IMR-90 (cell line): ENCODE data around the gene ANKRD11. TPM values are rescaled to one million over a fixed set of nuclear protein-coding genes. Genes with fewer than 3 reads are reported as not detected.

Source experiments
- ATAC-seq: fragments of 200-7000 bp; cut with Tn5 transposase; 2 replicates; pipeline ENCODE4 v1.9.1; 2020; ENCODE audit warnings: low read depth, mild to moderate bottlenecking, moderate library complexity
- BruUV-seq: library from RNA; stranded (reverse); fragments of 400-500 nt; replicated peaks from 2 replicates; lab custom pipeline; 2021; lab: Mats Ljungman, UMichigan
- CTCF ChIA-PET: fragments of 300-600 bp; formaldehyde crosslinking; extraction: SDS; loops from one replicate; lab custom pipeline; 2021; ENCODE audit warnings: antibody characterized with exemption; lab: Yijun Ruan, JAX
- POLR2A ChIA-PET: fragments of 300-600 bp; sonication (Branson Sonifier 250); formaldehyde crosslinking; loops from one replicate; lab custom pipeline; 2022; ENCODE audit warnings: antibody characterized with exemption; ENCODE audit not compliant: unreplicated experiment; lab: Charles Lee
- DNase-seq: peaks from one replicate; pipeline ENCODE4 v3.0.0; 2013
- H2AFZ ChIP-seq: replicated peaks from 2 replicates; pipeline ENCODE3; 2013; ENCODE audit warnings: low read length, mild to moderate bottlenecking; ENCODE audit not compliant: poor library complexity
- H2AK5ac ChIP-seq: 2 replicates; pipeline ENCODE4 v1.6.1; 2013; ENCODE audit warnings: low read depth, low read length, inconsistent platforms
- H2AK9ac ChIP-seq: replicated peaks from 2 replicates; pipeline ENCODE3; 2013; ENCODE audit warnings: mild to moderate bottlenecking, low read depth, low read length, moderate library complexity; ENCODE audit not compliant: poor library complexity
- H2BK120ac ChIP-seq: 2 replicates; pipeline ENCODE4 v1.6.1; 2013; ENCODE audit warnings: low read depth, low read length, inconsistent platforms
- H2BK15ac ChIP-seq: 3 replicates; pipeline ENCODE4 v1.6.1; 2013; ENCODE audit warnings: low read depth, low read length, inconsistent platforms
- H2BK20ac ChIP-seq: 2 replicates; pipeline ENCODE4 v1.6.1; 2013; ENCODE audit warnings: low read depth, mild to moderate bottlenecking, inconsistent platforms, low read length, moderate library complexity
- H2BK5ac ChIP-seq: 2 replicates; pipeline ENCODE4 v1.6.1; 2013; ENCODE audit warnings: mild to moderate bottlenecking, low read depth, low read length, inconsistent platforms; ENCODE audit not compliant: poor library complexity, severe bottlenecking
- H3K14ac ChIP-seq: replicated peaks from 2 replicates; pipeline ENCODE4 v1.6.1; 2013; ENCODE audit warnings: low read depth, low read length, inconsistent platforms
- H3K18ac ChIP-seq: 2 replicates; pipeline ENCODE4 v1.6.1; 2013; ENCODE audit warnings: low read depth, low read length, control low read depth
- H3K23ac ChIP-seq: 2 replicates; pipeline ENCODE4 v1.6.1; 2013; ENCODE audit warnings: low read depth, low read length, inconsistent platforms
- H3K27ac ChIP-seq: 2 replicates; pipeline ENCODE4 v1.5.1; 2013; ENCODE audit warnings: mild to moderate bottlenecking, control low read depth, low read length; ENCODE audit not compliant: insufficient read depth
- H3K27me3 ChIP-seq: 2 replicates; pipeline ENCODE4 v1.6.1; 2013; ENCODE audit warnings: low read length; ENCODE audit not compliant: control insufficient read depth, insufficient read depth
- H3K36me3 ChIP-seq: 2 replicates; pipeline ENCODE4 v1.6.1; 2013; ENCODE audit warnings: low read length, mixed read lengths; ENCODE audit not compliant: control insufficient read depth, insufficient read depth
- H3K4ac ChIP-seq: 2 replicates; pipeline ENCODE4 v1.6.1; 2013; ENCODE audit warnings: low read depth, low read length, inconsistent platforms
- H3K4me1 ChIP-seq: 2 replicates; pipeline ENCODE4 v1.6.1; 2013; ENCODE audit warnings: low read length, mixed read lengths; ENCODE audit not compliant: control insufficient read depth, insufficient read depth
- H3K4me2 ChIP-seq: 2 replicates; pipeline ENCODE4 v1.6.1; 2013; ENCODE audit warnings: low read depth, mild to moderate bottlenecking, control low read depth, low read length, moderate library complexity
- H3K4me3 ChIP-seq: 2 replicates; pipeline ENCODE4 v1.5.1; 2013; ENCODE audit warnings: low read depth, mild to moderate bottlenecking, control low read depth, low read length, moderate library complexity; ENCODE audit not compliant: insufficient read depth
- H3K56ac ChIP-seq: 2 replicates; pipeline ENCODE4 v1.6.1; 2013; ENCODE audit warnings: low read length, inconsistent platforms; ENCODE audit not compliant: insufficient read depth; ENCODE audit errors: extremely low read depth
- H3K79me1 ChIP-seq, 2 experiments: 2 replicates each; pipeline ENCODE4 v1.6.1; 2013; ENCODE audit warnings: low read length in 2 of 2, inconsistent platforms in 1 of 2, low read depth in 1 of 2
- H3K9ac ChIP-seq: 2 replicates; pipeline ENCODE4 v1.6.1; 2013; ENCODE audit warnings: low read depth, low read length, control low read depth
- H3K9me1 ChIP-seq: 2 replicates; pipeline ENCODE4 v1.6.1; 2013; ENCODE audit warnings: low read length, inconsistent platforms; ENCODE audit not compliant: insufficient read depth
- H3K9me3 ChIP-seq: 2 replicates; pipeline ENCODE4 v1.6.1; 2013; ENCODE audit warnings: low read length; ENCODE audit not compliant: control insufficient read depth, insufficient read depth
- H4K20me1 ChIP-seq: 2 replicates; pipeline ENCODE4 v1.6.1; 2013; ENCODE audit warnings: low read length, inconsistent platforms; ENCODE audit not compliant: insufficient read depth
- H4K5ac ChIP-seq: 2 replicates; pipeline ENCODE4 v1.6.1; 2013; ENCODE audit warnings: mild to moderate bottlenecking, low read depth, low read length, control low read depth
- H4K8ac ChIP-seq, 2 experiments: 2 replicates each; pipeline ENCODE4 v1.6.1; 2013; ENCODE audit warnings: low read depth in 2 of 2, low read length in 2 of 2, control low read depth in 1 of 2, inconsistent platforms in 1 of 2
- H4K91ac ChIP-seq: 2 replicates; pipeline ENCODE4 v1.6.1; 2013; ENCODE audit warnings: low read depth, low read length, inconsistent platforms; ENCODE audit not compliant: insufficient read depth
- BHLHE40 ChIP-seq: fragments of 150-350 bp; IDR thresholded peaks from 2 replicates; pipeline ENCODE4 v1.6.1; 2016; ENCODE audit warnings: mild to moderate bottlenecking, low read depth, low read length
- CHD1 ChIP-seq: IDR thresholded peaks from 2 replicates; pipeline ENCODE4 v1.6.1; 2012; ENCODE audit warnings: low read depth, low read length, improper control_type of control experiment
- CTCF ChIP-seq: conservative IDR thresholded peaks from 2 replicates; pipeline ENCODE4 v1.5.1; 2012; ENCODE audit warnings: mild to moderate bottlenecking, low read depth, low read length, improper control_type of control experiment
- FOS ChIP-seq: fragments of 150-350 bp; IDR thresholded peaks from 2 replicates; pipeline ENCODE4 v1.6.1; 2016; ENCODE audit warnings: low read depth, low read length
- MAFK ChIP-seq: IDR thresholded peaks from 2 replicates; pipeline ENCODE4 v1.6.1; 2012; ENCODE audit warnings: low read depth, low read length, improper control_type of control experiment
- MAZ ChIP-seq: IDR thresholded peaks from 2 replicates; pipeline ENCODE4 v1.6.1; 2012; ENCODE audit warnings: low read depth, mild to moderate bottlenecking, low read length, improper control_type of control experiment, moderate library complexity, borderline replicate concordance
- MXI1 ChIP-seq: IDR thresholded peaks from 2 replicates; pipeline ENCODE4 v1.6.1; 2012; ENCODE audit warnings: low read depth, mild to moderate bottlenecking, low read length, moderate library complexity, borderline replicate concordance
- POLR2A ChIP-seq: IDR thresholded peaks from 2 replicates; pipeline ENCODE4 v1.6.1; 2012; ENCODE audit warnings: mild to moderate bottlenecking, low read depth, low read length
- RAD21 ChIP-seq: IDR thresholded peaks from 2 replicates; pipeline ENCODE4 v1.6.1; 2012; ENCODE audit warnings: low read length, improper control_type of control experiment
- RFX5 ChIP-seq: IDR thresholded peaks from 2 replicates; pipeline ENCODE4 v1.8.0; 2012; ENCODE audit warnings: low read depth, mild to moderate bottlenecking, low read length, moderate library complexity
- SMC3 ChIP-seq: fragments of 150-350 bp; IDR thresholded peaks from 2 replicates; pipeline ENCODE4 v1.6.1; 2016; ENCODE audit warnings: low read depth, mild to moderate bottlenecking, antibody characterized with exemption, low read length, moderate library complexity
- USF2 ChIP-seq: fragments of 150-350 bp; IDR thresholded peaks from 2 replicates; pipeline ENCODE4 v1.6.1; 2017; ENCODE audit warnings: mild to moderate bottlenecking, antibody characterized with exemption, low read length, low read depth
- WGBS, 2 experiments: methylation state at CpG; one replicate each; pipeline versions ENCODE4 v1.1.5 to v1.1.7; 2013; ENCODE audit warnings: missing lambda C conversion rate in 2 of 2; ENCODE audit not compliant: insufficient read length in 1 of 2; ENCODE audit errors: extremely low coverage in 2 of 2; 5-methylcytosine and 5-hydroxymethylcytosine counted together
- dilution Hi-C: fragments of 300-500 bp; cut with HindIII; formaldehyde crosslinking; loops from one replicate; pipeline ENCODE4 v1.14.3; 2018; ENCODE audit warnings: low sequenced_read_pairs; ENCODE audit not compliant: unreplicated experiment
- in situ Hi-C: fragments of 300-500 bp; cut with MboI; formaldehyde crosslinking; loops from 3 replicates; pipeline ENCODE4 v1.14.3; 2019; ENCODE audit warnings: low sequenced_read_pairs, inconsistent platforms, mixed read lengths
- intact Hi-C: fragments of 100-400 bp; cut with micrococcal nuclease; formaldehyde crosslinking; loops from 2 replicates; pipeline ENCODE4 v1.10.0; 2022
- polyA plus RNA-seq, 3 experiments: library from polyadenylated mRNA; depleted of rRNA; stranded (reverse); fragments of >200 nt; gene quantifications; 2 replicates each; pipeline ENCODE4 v1.2.3, GENCODE V29; 2012; ENCODE audit warnings: low replicate concordance in 1 of 3
- total RNA-seq: library from RNA; depleted of rRNA; stranded (reverse); fragments of >200 nt; gene quantifications from 2 replicates; pipeline ENCODE4 v1.2.3, GENCODE V29; 2012
- TF ChIP-seq, protein P1 (sequence below): fragments of 150-350 bp; IDR thresholded peaks from 2 replicates; pipeline ENCODE4 v1.6.1; 2016; ENCODE audit warnings: low read depth, mild to moderate bottlenecking, low read length, moderate library complexity, borderline replicate concordance

The ANKRD11 gene
- total and polyA plus RNA-seq, 2 of the 4 experiments (the other 2 are of a cell fraction): 46.8 to 71.9 TPM

GRCh38 chr16:89241187-89242007 is 249.0 kb downstream of the ANKRD11 start:
- Histone ChIP-seq H3K4me3 (peak overlapping the region; percentile 73), H4K5ac (peak overlapping the region; percentile 89), H3K79me1 (peaks cover 5 to 14% of the 10 kb centered on the region in 2 experiments; a peak in 3 of 4 replicates), H3K36me3 (no peaks in the 10 kb centered on the region), H2BK120ac (peak overlapping the region; percentile 73), H3K56ac (peak overlapping the region; percentile 76), H3K23ac (peak overlapping the region; percentile 93; the same call in 1 of the 2 replicates), H3K9me1 (no peaks in the 10 kb centered on the region; the same call in 1 of the 2 replicates), H2BK15ac (no peak overlapping the region), H4K8ac (peak overlapping the region; percentile 48 to 97), H4K20me1 (no peaks in the 10 kb centered on the region), H3K9ac (peak overlapping the region; percentile 97), H2AK5ac (peak overlapping the region; percentile 73), H3K27ac (peak overlapping the region; percentile 96), H3K4ac (peak overlapping the region; percentile 97), H3K4me1 (0 out of 2 replicates have a peak, but pooled peaks cover 2% of the 10 kb centered on the region), H2BK5ac (peak overlapping the region; percentile 97), H3K4me2 (peak overlapping the region; percentile 81), H4K91ac (peak overlapping the region; percentile 84), H2BK20ac (no peak overlapping the region), H3K14ac (peak overlapping the region; percentile 94), H2AFZ (peak overlapping the region; percentile 94), H3K27me3 (no peaks in the 10 kb centered on the region), H2AK9ac (peak overlapping the region; percentile 86), H3K9me3 (no peaks in the 10 kb centered on the region), H3K18ac (peak overlapping the region; percentile 56)
- dilution Hi-C loops: no loop called here
- 1% methylated on average over 25 of the region's 39 CpGs; no CpG with 5 or more reads in 1 of the 2 experiments for WGBS, 2 experiments
- ChIA-PET CTCF (interaction anchor here (1.2 kb wide), 1 partner anchor 184 kb away, joined by 3 read pairs; no protein-coding TSS in a partner anchor), POLR2A (interaction anchor here (0.6 kb wide), 1 partner anchor 35 kb away, joined by 4 read pairs; no protein-coding TSS in a partner anchor)
- TSS peak; percentile 92 for BruUV-seq
- in situ Hi-C loops: no loop called here
- ATAC-seq: peak; percentile 67
- peak; percentile 82 for DNase-seq
- intact Hi-C loops: loop anchor here (2.0 kb wide), 1 partner anchor 267 kb away; the partner anchor contains the start of gene SPG7
- TF ChIP-seq MXI1 (no peak), SMC3 (no peak), USF2 (no peak), CHD1 (peak; percentile 86; the same call in 1 of the 2 replicates), BHLHE40 (0 out of 2 replicates have a peak, but pooled peaks have one; percentile 4), CTCF (no peak), POLR2A (peak; percentile 91), MAFK (no peak), FOS (no peak), MAZ (no peak), RFX5 (no peak), RAD21 (no peak)
- TF ChIP-seq, protein P1, sequence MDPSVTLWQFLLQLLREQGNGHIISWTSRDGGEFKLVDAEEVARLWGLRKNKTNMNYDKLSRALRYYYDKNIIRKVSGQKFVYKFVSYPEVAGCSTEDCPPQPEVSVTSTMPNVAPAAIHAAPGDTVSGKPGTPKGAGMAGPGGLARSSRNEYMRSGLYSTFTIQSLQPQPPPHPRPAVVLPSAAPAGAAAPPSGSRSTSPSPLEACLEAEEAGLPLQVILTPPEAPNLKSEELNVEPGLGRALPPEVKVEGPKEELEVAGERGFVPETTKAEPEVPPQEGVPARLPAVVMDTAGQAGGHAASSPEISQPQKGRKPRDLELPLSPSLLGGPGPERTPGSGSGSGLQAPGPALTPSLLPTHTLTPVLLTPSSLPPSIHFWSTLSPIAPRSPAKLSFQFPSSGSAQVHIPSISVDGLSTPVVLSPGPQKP: no peak
